Measurements from ENCODE around the gene KLK13.

DNA sequence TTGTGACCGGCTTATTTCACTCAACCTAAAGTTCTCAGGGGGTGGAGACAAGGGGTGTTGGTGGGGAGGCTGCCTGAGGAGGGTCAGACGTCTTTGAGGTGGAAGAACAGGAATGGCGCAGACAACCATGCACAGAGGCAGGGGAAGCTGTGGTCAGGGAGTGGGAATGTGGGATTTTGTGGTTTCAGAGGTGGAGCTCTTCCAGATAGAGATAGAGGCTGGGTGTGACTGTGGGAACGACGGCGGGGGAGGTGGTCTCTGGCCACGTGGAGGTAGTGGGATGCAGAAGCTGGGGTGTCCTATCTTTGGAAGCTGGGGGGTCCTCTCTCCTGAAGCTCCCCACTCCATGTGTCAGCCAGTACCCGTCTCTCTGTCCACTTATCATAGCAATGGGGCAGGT is 25.6 kb upstream of the KLK13 start:
- TF ChIP-seq, protein P1, sequence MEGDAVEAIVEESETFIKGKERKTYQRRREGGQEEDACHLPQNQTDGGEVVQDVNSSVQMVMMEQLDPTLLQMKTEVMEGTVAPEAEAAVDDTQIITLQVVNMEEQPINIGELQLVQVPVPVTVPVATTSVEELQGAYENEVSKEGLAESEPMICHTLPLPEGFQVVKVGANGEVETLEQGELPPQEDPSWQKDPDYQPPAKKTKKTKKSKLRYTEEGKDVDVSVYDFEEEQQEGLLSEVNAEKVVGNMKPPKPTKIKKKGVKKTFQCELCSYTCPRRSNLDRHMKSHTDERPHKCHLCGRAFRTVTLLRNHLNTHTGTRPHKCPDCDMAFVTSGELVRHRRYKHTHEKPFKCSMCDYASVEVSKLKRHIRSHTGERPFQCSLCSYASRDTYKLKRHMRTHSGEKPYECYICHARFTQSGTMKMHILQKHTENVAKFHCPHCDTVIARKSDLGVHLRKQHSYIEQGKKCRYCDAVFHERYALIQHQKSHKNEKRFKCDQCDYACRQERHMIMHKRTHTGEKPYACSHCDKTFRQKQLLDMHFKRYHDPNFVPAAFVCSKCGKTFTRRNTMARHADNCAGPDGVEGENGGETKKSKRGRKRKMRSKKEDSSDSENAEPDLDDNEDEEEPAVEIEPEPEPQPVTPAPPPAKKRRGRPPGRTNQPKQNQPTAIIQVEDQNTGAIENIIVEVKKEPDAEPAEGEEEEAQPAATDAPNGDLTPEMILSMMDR (IDR thresholded peaks at IDR 0.05): no peak
- no peak for TF ChIP-seq ZFX (IDR thresholded peaks at IDR 0.05; ENCODE audit: borderline replicate concordance)

Data from 22Rv1 (cell line).